Thyroid gland (tissue), 4 donors: ENCODE results near the gene KIF3A. TPM values are rescaled to one million over a fixed set of nuclear protein-coding genes. Genes with fewer than 3 reads are reported as not detected.

Experiments used
- DNase-seq, 2 donors: peaks; one replicate each; pipeline ENCODE4 v3.0.0-alpha.2; 2019
- H3K27ac ChIP-seq, 3 donors: fragments of 200-600 bp; sonication (generic); 1 replicate in 2 of 3; 2 replicates in 1 of 3; pipeline ENCODE4 v1.5.1; 2016 to 2019; ENCODE audit warnings: mild to moderate bottlenecking in 1 of 3, moderate library complexity in 1 of 3
- H3K27me3 ChIP-seq: fragments of 200-600 bp; sonication (generic); one replicate; pipeline ENCODE4 v1.5.1; 2019
- H3K36me3 ChIP-seq, 2 donors: fragments of 200-600 bp; sonication (generic); one replicate each; pipeline ENCODE4 v1.5.1; 2016 to 2019
- H3K4me1 ChIP-seq, 2 donors: fragments of 200-600 bp; sonication (generic); one replicate each; pipeline ENCODE4 v1.5.1; 2017 to 2019
- H3K4me3 ChIP-seq, 3 donors: fragments of 200-600 bp; sonication (generic); replicated peaks in 1 of 3; 1 replicate in 2 of 3; 2 replicates in 1 of 3; pipeline ENCODE4 v1.5.1; 2016; ENCODE audit warnings: mild to moderate bottlenecking in 1 of 3
- H3K9me3 ChIP-seq: fragments of 200-600 bp; sonication (generic); one replicate; pipeline ENCODE4 v1.5.1; 2017
- CTCF ChIP-seq, 6 experiments: fragments of 200-600 bp in 3 of 6; fragments of 450-650 bp in 3 of 6; sonication (generic) in 3 of 6; IDR thresholded peaks; one replicate each; pipeline ENCODE4 v1.5.1; 2016 to 2019; ENCODE audit warnings: antibody characterized with exemption in 6 of 6, mild to moderate bottlenecking in 2 of 6, inconsistent platforms in 1 of 6, moderate library complexity in 1 of 6
- POLR2A ChIP-seq, 2 donors: fragments of 450-650 bp; IDR thresholded peaks; one replicate each; pipeline ENCODE4 v1.6.1; 2017; ENCODE audit warnings: antibody characterized with exemption in 2 of 2, mild to moderate bottlenecking in 2 of 2, moderate library complexity in 1 of 2
- WGBS, 2 donors: methylation state at CpG; one replicate each; pipeline ENCODE4 v1.1.5; 2017; 5-methylcytosine and 5-hydroxymethylcytosine counted together
- intact Hi-C: fragments of 100-400 bp; cut with DNase I; formaldehyde crosslinking; loops from one replicate; pipeline ENCODE4 v1.15.1; 2023
- total RNA-seq, 4 donors: library from RNA; depleted of rRNA; stranded (reverse); fragments of >200 nt; gene quantifications; one replicate each; pipeline ENCODE4 v1.2.3, GENCODE V29; 2016

Gene KIF3A
- 10 to 100 TPM in 2 of 4 donors, 1 to 10 TPM in 2; 8.2 to 12.2 (median 10.5) TPM for total RNA-seq

GRCh38 chr5:132736853-132737833 is at the start of gene KIF3A:
TSS of gene KIF3A (minus strand) at chr5:132737546. CDS start at chr5:132737419, 127 bp downstream.
- Histone ChIP-seq H3K9me3 (no peaks in the 10 kb centered on the region), H3K27ac (peak within 1 kb of the TSS in 2 of 3 donors; percentile 51 to 66), H3K4me1 (peaks cover 4 to 13% of the 10 kb centered on the region in 2 donors), H3K36me3 (no peaks in the 10 kb centered on the region), H3K27me3 (no peaks in the 10 kb centered on the region), H3K4me3 (peak within 1 kb of the TSS; percentile 53 to 100 (median 83))
- TF ChIP-seq CTCF (IDR thresholded peaks at IDR 0.05) (peak in 4 of 6 experiments; percentile 16 to 39 (median 21)), POLR2A (IDR thresholded peaks at IDR 0.05) (peak in 1 of 2 donors; percentile 64)
- DNase-seq = peak; percentile 96 to 97
- WGBS, 2 donors = 3 to 4% methylated on average over 22 to 38 of the region's 81 CpGs
- intact Hi-C loops = no loop called here

DNA sequence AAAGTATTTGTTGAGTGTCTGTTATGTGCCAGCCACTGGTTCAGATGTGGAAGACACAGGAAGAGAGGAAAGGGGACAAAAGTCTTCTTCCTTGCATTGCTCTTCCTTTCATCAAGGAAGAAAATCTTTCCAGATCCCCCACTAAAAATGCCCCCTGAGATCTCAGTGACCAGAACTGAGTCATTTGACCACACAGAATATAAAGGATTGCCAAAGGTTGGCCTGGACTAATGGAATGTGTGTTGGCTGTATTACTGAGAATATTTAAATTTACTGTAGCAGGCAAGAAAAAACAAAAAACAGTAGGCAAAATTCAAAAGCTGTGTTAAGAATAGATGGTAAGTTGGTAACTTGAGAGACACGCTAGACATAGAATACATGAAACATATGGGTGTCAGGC is 49.7 kb upstream of the KIF3A start:
- WGBS, 2 donors = 95 to 98% methylated on average over 1 of the region's 1 CpG
- intact Hi-C loops = no loop called here
- TF ChIP-seq CTCF (IDR thresholded peaks at IDR 0.05) (no peak), POLR2A (IDR thresholded peaks at IDR 0.05) (no peak)
- DNase-seq = no peak
- Histone ChIP-seq H3K4me1 (no peaks in the 10 kb centered on the region), H3K27me3 (no peaks in the 10 kb centered on the region), H3K36me3 (no peaks in the 10 kb centered on the region), H3K9me3 (no peaks in the 10 kb centered on the region), H3K27ac (no peak overlapping the region), H3K4me3 (no peak overlapping the region)

GRCh38 chr5:132785864-132786263 is 48.5 kb upstream of the KIF3A start:
- intact Hi-C loops = no loop called here
- no peak for TF ChIP-seq CTCF (IDR thresholded peaks at IDR 0.05)
- TF ChIP-seq POLR2A (IDR thresholded peaks at IDR 0.05) = no peak
- no peak for DNase-seq
- 90 to 95% methylated on average over 4 of the region's 4 CpGs for WGBS, 2 donors
- H3K4me1 ChIP-seq = no peaks in the 10 kb centered on the region
- no peak overlapping the region for H3K27ac ChIP-seq
- H3K27me3 ChIP-seq = no peaks in the 10 kb centered on the region
- H3K9me3 ChIP-seq = no peaks in the 10 kb centered on the region
- no peaks in the 10 kb centered on the region for H3K36me3 ChIP-seq
- no peak overlapping the region for H3K4me3 ChIP-seq

DNA sequence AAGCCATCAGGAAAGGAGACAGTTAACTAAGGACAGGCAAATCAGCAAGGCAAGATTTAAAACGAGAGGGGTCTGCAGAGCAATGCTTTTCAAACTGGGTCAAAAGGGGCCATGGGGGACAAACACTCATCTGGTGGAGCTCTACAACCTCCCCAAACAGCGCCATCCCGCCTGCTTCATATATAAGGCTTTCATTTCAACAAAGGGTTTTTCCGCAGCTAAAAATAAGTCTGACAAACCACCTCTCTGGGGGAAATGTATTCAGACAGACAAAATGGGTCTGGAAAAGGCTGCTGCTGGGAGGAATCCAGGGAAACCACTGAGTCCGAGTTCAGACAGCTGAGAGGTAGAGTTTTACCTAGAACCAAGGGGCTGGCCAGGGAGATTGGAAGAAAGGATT is 48.0 kb upstream of the KIF3A start:
- WGBS, 2 donors = 70 to 71% methylated on average over 5 of the region's 5 CpGs
- H3K27ac ChIP-seq = no peak overlapping the region

More for the DNA sequence above, 48.0 kb upstream of the KIF3A start:
- Histone ChIP-seq H3K4me1 (no peaks in the 10 kb centered on the region), H3K36me3 (no peaks in the 10 kb centered on the region), H3K4me3 (no peak overlapping the region), H3K27me3 (no peaks in the 10 kb centered on the region), H3K9me3 (no peaks in the 10 kb centered on the region)
- TF ChIP-seq CTCF (IDR thresholded peaks at IDR 0.05) = no peak
- TF ChIP-seq POLR2A (IDR thresholded peaks at IDR 0.05) = no peak
- DNase-seq = no peak
- intact Hi-C loops = no loop called here
